Left hindlimb (tissue), 1 donor: ENCODE results near the gene TTLL11.

Source experiments
- DNase-seq: peaks from one replicate; pipeline ENCODE4 v3.0.0-alpha.2; 2018

Gene TTLL11

DNA sequence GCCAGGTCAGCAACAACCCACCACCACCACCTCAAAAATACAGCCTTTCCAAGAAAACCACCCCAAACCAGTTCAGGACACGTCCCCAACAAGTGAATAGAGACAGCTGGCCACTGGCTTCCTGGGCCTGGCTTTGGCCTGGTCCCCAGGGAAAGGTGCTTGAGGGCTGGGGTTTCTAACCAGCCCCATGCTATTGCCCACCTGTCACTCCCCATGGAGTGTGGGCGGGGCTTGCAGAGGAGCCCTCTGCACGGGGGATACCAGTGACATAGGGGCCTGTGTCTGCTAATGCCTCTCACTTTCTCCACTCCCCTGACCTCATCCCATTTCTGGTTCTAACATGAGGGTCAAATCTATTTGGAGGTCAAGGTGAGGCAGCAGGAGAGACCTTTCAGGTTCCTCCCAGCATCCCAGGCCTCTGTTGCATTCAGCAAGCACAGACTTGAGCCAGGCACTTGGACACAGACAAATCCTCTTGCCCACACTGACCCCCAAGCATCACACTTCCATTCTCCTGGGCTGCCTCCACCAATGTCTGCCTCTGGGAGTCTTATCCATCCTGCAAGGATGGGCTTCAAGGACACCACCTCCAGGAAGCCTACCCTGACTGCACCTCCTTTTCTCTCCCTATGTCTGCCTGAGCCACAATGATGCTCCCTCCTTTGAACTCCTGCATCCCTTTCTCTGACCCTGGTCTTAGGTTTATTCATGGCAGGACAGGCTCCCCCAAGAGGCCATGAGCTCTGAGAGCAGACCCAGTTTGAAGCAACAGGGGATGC lies 16.1 kb upstream of the TTLL11 start:
- DNase-seq, result peak; percentile 8

- DNase-seq, result no peak
Observed at GRCh38 chr9:122107291-122107805, 14.2 kb upstream of the TTLL11 start.

GRCh38 chr9:122106576-122106975 lies 13.5 kb upstream of the TTLL11 start:
- no peak for DNase-seq

DNA sequence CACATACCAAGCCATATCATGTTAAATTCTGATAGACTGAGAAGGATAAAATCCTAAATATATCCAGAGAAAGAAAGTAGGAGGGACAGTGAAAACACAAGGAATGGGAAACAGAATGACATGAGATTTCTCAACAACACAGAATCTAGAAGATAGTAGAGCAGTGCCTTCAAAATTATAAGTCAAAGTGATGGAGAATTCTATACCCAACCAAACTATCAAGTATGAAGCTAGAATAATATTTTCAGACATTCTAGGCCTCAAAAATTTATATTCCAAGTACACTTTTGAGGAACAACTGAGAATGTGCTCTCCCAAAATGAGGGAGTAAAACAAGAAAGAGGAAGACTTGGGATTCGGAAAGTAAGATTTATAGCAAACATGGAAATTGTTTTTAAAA lies 10.9 kb upstream of the TTLL11 start:
- no peak for DNase-seq

DNA sequence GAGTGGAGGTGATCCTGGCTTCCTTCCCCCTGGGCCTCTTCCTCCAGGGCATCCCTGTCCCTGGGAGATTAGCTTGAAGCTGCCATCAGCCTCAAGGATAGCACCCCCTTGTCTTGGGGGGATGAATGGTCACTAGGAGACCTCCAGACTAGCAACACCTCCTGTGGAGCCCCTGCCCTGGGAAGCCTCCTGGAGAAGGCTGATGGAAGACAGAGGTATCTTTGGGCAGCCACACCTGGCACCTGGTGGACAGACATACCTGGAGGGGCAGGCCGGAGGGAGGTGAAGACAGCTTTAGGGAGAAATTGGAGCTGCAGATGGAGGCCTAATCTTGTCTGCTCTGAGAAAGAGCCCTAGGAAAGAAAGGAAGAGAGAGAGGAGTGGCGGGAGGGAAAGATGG lies 9.0 kb upstream of the TTLL11 start:
- DNase-seq, result no peak

- DNase-seq, result no peak
Observed at GRCh38 chr9:122100756-122101155, 7.6 kb upstream of the TTLL11 start.

GRCh38 chr9:122099271-122099869 lies 6.3 kb upstream of the TTLL11 start:
- DNase-seq, result peak; percentile 76

DNA sequence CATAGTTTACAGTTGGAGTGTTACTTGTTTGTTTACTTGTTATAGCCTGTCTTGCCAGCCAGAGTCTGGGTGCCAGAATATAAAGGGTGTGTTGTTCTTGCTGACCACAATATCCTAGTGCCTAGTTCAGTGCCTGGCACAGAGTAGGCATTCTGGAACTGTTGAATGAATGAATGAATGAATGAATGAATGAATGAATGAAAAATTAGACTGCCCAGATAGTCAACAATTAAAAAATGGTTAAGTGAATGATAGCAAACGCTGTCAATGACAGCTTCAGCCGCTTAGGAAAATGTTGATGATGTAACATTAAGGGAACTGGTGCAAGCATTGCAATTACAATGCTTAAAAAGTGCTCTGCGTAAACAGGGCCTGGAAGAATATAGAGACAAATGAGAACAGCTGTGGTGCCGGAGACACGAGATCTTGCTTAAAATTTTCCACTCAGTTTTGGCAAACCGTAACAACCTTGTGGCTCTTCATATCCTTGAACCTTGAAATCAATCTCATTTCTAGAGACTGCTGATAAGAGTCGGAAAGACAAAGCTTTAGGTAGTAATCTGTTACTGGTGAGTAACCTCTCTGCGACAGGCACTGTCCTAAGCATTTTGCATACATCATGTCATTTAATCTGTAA lies 4.7 kb upstream of the TTLL11 start:
- DNase-seq, result no peak

- no peak for DNase-seq
Observed at GRCh38 chr9:122096620-122097415, 3.7 kb upstream of the TTLL11 start.

- no peak for DNase-seq
Observed at GRCh38 chr9:122095010-122095767, 2.1 kb upstream of the TTLL11 start.

DNA sequence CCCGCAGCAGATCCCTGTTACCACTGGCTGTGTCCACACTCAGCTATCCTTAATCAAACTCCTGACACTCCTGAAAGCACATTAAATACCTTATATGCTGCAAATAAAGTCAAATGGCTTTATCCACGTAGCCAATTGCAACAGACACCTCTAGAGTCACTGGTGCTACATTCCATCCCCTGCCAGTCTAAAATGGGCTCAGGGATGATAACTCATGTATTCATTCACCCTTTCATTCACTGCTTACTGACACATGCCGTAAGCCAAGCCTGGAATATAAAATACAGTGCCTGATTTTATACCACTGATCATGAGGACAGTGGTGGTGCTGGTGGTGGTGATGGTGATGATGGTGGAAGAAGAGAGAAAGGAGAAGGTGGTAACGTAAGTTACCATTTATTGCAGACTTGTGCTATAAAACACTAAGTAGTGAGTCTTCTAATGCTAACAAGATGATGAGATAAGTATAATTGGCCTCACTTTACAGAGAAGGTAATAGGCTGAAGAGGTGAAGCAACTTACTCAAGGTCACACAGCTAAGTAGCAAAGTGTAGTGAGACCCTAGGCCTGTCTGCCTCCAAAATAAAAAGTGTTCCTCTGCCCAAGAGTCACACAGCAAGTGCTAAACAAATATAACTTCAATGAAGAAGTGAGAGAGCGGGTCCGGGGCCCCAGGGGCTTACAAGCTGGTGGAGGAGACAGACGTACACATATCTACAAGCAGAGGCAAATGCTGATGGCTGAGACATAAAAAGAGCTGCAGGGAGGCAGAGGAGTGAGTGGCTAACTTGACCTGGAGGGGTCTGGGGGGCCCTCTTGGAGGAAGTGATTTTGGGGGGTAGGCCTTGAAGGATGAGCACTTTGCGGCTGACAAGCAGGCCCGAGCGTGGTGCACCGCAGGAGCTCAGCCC lies 1.2 kb downstream of the TTLL11 start:
- DNase-seq, result no peak

DNA sequence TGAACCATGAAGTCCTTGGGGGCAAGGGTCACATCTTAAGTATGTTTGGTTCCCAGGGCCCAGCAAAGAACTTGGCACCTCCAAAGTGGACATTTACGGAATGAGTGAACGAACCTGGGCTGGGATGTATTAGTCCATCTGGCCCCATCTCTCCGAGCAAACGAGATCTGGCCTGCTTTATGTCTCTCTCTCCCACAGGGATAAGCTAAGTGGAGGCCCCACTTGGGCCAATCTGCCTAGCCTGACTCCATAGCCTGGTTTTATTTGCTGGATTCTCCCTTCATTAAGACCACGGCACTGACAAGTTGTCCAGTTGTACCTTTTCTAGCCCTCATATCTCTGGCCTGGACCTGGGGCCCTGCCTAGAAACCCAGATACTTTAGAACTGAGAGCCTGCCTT lies 2.1 kb downstream of the TTLL11 start:
- DNase-seq, result no peak

DNA sequence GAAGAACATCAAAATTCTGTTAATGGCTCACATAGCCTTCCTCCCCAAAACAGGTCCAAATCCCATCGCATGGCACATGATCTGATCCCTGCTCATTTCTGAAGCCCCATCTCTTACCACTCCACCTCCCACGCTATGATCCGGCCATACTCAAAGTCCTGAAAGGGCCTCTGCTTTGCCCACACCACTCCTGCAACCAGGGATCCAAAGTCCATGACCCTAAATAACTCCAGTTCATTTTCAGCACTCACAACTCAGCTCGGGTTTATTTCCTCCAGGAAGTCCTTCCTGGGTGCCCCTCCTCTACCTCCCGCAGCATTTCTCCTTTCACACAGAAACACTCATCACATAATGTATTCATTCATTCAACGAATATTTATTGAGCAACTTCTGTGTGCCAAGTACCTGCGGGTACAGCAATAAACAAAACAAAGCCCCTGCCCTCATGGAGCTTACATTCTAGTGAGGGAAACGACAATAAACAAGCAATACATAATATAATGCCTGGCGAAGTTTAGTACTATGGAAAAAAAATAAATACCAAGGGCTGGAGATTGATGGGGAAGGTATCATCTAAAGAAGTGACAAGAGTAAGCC lies 2.7 kb downstream of the TTLL11 start:
- DNase-seq, result no peak

GRCh38 chr9:122088880-122089706 lies 4.0 kb downstream of the TTLL11 start:
- DNase-seq, result no peak

DNA sequence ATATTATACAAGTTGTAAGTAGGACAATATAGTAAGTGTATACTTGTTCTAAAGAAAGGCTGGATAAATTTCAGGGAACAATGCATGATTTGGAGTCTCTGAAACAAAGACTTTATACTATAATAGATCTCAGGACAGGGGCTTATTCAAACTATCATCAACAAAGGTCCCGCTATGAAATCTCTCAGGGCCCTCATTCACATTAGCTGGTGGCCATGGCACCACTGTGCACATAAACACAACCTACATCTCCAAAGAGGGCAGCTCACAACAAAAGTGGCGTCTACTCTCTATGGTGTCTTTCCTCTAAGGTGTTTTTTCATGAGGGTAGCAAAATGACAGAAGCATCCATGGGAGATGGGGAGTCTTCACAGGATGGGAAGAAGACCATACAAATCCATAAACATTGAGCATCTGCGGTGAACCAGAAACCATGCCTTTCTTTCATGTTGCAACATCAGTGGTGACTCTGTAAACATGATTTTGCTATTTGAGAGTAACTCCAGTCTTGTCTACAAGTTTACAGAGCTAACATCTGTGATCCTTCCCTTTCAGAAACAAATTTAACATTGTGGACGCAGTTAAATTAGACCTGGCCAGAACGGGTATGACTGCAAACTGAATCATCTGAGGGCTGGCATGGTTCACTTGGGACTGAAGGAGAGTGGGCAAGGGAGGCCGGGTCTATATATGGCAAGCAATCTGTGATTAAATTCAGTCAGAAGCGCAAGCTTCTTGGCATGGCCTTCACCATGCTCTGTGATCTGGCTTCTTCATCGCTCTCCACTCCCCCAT lies 5.5 kb downstream of the TTLL11 start:
- no peak for DNase-seq

DNA sequence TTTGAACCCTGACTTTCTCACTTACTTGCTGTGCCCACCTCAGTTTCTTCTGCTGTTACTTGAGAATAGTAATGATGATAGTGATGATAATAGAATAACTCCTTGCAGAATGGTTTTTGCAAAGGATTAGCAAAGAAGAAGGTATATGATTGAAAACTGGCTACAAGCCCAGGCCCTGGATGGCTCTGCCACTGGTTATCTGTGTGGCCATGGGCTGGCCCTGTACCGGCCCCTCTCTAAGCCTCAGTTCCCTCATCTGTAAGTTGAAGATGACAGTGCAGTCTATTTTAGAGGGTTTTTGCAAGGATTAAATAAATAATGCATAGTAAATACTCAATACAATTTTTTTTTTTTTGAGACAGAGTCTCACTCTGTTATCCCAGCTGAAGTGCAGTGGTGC lies 6.2 kb downstream of the TTLL11 start:
- no peak for DNase-seq

GRCh38 chr9:122085260-122085659 lies 7.8 kb downstream of the TTLL11 start:
- no peak for DNase-seq

DNA sequence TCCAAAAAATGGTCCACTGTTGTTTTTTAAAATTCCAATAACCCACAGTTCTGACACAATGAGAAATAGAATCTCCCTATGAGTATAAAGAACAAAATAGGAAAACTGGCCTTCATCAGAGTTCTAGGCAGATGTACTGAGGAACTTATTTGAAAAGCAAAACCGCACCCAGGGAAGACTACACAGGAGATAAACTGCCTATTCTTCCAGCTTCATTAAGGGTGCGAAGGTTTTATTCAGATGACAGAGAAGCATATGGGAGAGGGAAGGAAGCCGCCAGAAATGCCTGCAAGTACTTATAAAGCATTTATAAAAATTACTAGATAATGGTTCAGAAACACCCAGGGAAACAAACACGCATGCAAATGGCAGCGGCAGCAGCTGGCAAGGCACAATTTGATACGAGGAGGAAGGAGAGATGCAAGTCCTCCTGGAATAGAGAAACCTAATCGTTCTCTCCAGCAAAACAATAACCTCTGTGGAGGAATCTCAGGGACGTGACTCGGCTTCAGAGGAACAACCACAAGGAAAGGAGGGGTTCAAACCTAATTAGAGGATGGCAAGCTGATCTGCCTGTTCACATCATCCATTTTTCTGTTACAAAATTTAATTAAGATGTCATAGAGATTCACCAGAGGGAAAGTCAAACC lies 9.0 kb downstream of the TTLL11 start:
- DNase-seq, result no peak

GRCh38 chr9:122080986-122081385 lies 12.1 kb downstream of the TTLL11 start:
- no peak for DNase-seq
